GM18505 (cell line): ENCODE results near the gene P4HB.

ENCODE experiments used
- ATAC-seq: cut with Tn5 transposase; IDR thresholded peaks from one replicate; pipeline ENCODE4 v1.9.1; 2021; ENCODE audit not compliant: unreplicated experiment
- POLR2A ChIP-seq: IDR thresholded peaks from 4 replicates; pipeline ENCODE4 v1.6.1; 2011; ENCODE audit warnings: borderline replicate concordance; ENCODE audit not compliant: insufficient read depth, insufficient read length; ENCODE audit errors: extremely low read depth

P4HB gene

DNA sequence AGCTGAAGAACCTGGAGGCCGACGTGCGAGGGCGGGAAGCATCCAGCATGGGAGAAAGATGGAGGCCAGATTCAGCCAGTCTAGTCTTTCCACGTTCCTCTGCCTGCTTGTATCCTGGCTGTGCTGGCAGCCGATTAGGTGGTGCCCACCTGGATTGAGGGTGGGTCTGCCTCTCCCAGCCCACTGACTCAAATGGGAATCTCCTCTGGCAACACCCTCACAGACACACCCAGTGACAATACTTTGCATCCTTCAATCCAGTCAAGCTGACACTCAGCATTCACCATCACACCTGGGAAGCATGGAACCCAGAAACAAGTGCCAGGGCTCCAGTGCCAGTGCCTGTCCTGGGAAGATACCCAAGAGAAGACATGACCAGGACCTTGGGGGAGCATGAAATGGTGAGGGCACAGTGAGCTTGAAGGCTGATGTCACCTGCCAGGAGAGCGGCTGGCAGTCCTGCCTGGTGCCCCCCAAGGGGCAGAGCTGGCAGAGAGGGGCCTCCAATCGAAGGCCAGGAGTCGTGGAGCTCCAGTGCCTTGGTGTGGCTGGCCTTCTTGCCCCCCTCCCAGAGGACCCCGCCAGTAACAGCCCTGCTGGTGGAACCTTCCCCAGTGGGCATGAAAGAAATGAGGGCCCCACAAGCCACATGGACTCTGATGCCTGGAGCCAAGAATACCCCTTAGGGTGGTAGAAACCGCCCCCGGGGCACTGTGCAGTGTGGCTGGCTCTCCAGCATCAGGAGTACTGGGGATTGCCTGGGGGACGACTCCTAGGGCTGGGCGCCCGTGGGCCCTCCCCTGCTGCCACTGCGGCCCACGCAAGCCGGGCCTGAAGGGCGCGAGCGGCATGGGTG is 41.1 kb upstream of the P4HB start:
- ATAC-seq: no peak
- no peak for TF ChIP-seq POLR2A

- TF ChIP-seq POLR2A: no peak
- no peak for ATAC-seq
These were observed 40.0 kb upstream of the P4HB start for GRCh38 chr17:81900181-81900820.

DNA sequence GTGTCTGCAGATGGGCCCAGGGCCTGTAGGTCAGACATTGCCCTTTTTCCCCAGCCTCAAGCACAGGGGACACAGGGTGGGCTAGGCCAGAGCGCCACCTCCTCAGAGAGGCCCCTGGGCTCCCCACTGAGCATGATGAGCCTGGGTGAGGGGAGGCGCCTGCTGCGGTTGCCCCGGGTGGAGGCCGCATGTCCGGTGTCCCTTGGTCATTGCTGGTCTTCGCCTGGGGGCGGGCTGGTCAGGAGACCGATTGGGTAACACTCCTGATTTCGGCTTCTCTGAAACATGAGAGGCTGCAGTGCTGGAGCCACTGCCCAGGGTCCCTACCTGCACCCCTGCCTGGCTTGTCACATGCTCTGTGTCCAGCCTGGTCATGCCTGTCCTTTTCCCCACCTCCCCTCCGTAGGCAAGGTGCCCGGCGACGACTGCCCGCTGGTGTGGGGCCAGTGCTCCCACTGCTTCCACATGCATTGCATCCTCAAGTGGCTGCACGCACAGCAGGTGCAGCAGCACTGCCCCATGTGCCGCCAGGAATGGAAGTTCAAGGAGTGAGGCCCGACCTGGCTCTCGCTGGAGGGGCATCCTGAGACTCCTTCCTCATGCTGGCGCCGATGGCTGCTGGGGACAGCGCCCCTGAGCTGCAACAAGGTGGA is 39.3 kb upstream of the P4HB start:
- no peak for TF ChIP-seq POLR2A
- ATAC-seq: no peak

GRCh38 chr17:81898885-81899284 is 38.5 kb upstream of the P4HB start:
- no peak for TF ChIP-seq POLR2A
- no peak for ATAC-seq

DNA sequence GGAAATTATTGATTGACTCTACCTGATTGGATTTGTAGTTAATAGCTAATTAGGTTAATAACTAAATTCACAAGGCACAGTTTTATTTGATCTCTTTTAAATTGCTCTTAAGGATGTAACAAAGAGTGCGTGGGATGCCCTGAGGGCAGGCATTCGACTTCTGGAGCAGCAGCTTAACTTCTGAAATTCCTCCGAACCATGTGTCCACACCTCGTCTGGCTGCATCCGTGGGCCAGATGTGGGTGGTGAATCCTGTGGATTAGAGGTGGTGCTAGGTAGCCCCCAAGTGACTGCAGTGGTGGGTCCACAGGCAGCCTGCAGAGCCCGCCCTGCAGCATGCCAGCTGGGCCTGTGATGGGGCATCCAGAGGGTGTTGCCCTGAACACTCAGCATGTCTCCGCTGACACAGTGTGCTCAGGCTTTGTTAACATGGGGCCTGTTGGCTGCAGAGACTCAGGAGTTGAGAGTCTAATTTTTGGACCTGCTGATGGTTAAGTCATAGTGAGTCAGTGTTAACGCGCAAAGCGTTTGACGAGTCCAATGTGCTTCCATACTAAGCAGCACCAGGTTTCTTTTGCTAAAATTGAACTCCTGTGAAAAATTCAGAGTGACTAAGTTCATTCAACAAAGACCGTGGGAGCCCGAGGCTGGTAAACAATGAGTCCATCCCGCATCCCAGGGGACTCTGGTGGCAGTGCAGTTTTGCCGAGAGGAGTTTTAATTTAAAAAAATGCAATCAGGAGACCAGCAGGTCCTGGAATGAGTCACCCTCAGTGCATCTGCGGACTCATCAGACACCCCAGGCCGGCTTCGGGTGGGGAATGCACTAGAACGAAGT is 37.9 kb upstream of the P4HB start:
- ATAC-seq: no peak
- no peak for TF ChIP-seq POLR2A

DNA sequence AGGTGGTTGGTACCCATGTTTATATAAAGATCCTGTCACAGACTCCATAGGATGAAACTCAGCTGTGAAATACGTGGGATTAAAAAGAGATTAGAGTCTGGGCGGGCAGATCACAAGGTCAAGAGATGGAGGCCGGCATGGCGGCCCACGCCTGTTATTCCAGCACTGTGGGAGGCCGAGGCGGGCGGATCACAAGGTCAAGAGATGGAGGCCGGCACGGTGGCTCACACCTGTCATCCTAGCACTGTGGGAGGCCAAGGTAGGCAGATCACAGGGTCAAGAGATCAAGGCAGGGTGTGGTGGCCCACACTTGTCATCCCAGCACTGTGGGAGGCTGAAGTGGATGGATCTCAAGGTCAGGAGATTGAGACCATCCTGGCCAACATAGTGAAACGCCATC is 35.1 kb upstream of the P4HB start:
- no peak for ATAC-seq
- TF ChIP-seq POLR2A: no peak

DNA sequence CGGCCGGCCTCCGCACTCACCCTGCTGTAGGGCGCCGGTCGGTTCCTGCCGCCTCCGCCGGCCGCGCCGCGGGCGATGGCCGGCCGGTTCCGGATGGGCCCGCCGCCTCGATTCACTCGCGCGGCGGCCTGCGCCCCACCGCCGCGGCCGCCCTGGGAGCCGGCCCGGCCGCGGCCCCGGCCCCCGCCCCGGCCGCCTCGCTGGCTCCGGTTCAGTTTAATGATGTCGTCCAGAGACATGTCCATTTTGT is 30.9 kb upstream of the P4HB start:
- TF ChIP-seq POLR2A: no peak
- ATAC-seq: peak; percentile 27

- no peak for ATAC-seq
- TF ChIP-seq POLR2A: no peak
These were observed 30.3 kb upstream of the P4HB start for GRCh38 chr17:81890447-81891302.

- no peak for ATAC-seq
- TF ChIP-seq POLR2A: no peak
These were observed 29.3 kb upstream of the P4HB start for GRCh38 chr17:81889602-81890001.

GRCh38 chr17:81888988-81889595 is 28.8 kb upstream of the P4HB start:
- no peak for TF ChIP-seq POLR2A

DNA sequence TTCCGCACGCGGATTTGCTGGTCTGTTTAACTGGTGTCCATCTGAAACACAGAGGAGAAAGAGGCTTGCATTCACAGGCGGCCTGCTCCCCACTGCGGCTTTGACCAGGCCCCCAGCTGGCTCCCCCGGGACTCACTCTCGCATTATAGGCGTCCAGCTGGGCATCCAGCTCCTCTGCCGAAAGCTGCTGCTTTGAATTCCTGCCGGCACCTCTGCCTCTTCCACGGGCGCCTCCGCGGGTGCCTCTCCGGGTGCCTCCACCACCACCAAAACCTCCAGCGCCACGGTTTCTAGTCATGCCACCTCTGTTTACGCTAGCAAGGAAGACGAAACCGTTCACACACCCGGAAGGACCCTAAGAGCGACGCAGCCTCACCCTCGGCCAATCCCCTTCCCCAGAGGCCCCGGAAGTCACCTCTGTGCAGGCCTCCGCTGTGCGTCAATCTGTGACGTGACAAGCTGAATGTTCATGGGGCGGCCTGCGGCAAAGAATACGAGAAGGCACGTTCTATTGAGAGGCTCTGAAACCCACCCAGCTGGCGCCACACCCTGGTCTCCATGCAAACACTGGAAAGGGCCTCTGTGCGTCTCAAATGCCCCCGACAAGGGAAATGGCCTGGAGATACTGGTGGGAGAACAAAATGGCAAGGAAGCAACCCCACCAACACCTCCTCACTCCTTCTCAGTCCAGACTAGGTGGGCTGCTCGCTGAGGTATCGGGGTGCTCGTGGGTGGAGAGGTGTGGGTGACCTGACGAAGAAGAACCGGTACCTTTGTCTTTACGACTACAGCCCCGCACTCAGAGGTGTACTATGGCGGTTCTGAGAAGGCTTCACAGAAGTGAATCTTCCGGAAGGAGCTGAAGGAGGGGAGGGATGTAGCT is 28.0 kb upstream of the P4HB start:
- ATAC-seq: no peak
- no peak for TF ChIP-seq POLR2A

More at GRCh38 chr17:81888988-81889595, 28.8 kb upstream of the P4HB start:
- no peak for ATAC-seq

- ATAC-seq: no peak
- TF ChIP-seq POLR2A: no peak
These were observed 25.7 kb upstream of the P4HB start for GRCh38 chr17:81885869-81886548.
